NCI-H446 treated with DMSO at 0.1 percent for 48 hours (cell line): ENCODE data around the gene CA5A.

Experiments used
- DNase-seq: peaks from one replicate; lab custom pipeline; 2025; lab: John Stamatoyannopoulos, UW

The CA5A gene

GRCh38 chr16:87850009-87851006 is 86.0 kb downstream of the CA5A start:
- no peak for DNase-seq

- no peak for DNase-seq
Observed at GRCh38 chr16:87849419-87850008, 86.8 kb downstream of the CA5A start.

- DNase-seq: no peak
Observed at GRCh38 chr16:87848676-87849345, 87.5 kb downstream of the CA5A start.

GRCh38 chr16:87847785-87848675 is 88.3 kb downstream of the CA5A start:
- no peak for DNase-seq

- DNase-seq: no peak
Observed at GRCh38 chr16:87847467-87847784, 88.9 kb downstream of the CA5A start.

GRCh38 chr16:87846705-87847466 is 89.4 kb downstream of the CA5A start:
- DNase-seq: no peak

GRCh38 chr16:87845807-87846619 is 90.3 kb downstream of the CA5A start:
- no peak for DNase-seq

GRCh38 chr16:87845213-87845612 is 91.1 kb downstream of the CA5A start:
- no peak for DNase-seq

GRCh38 chr16:87844809-87845208 is 91.5 kb downstream of the CA5A start:
- DNase-seq: no peak

- no peak for DNase-seq
Observed at GRCh38 chr16:87844120-87844733, 92.1 kb downstream of the CA5A start.

GRCh38 chr16:87843678-87844105 is 92.6 kb downstream of the CA5A start:
- no peak for DNase-seq

- no peak for DNase-seq
Observed at GRCh38 chr16:87842209-87842869, 94.0 kb downstream of the CA5A start.

GRCh38 chr16:87841340-87842208 is 94.8 kb downstream of the CA5A start:
- DNase-seq: no peak

GRCh38 chr16:87840271-87840978 is 95.9 kb downstream of the CA5A start:
- DNase-seq: no peak

- DNase-seq: no peak
Observed at GRCh38 chr16:87839542-87840270, 96.6 kb downstream of the CA5A start.

- DNase-seq: no peak
Observed at GRCh38 chr16:87838643-87839541, 97.4 kb downstream of the CA5A start.
